Heart left ventricle (tissue), 16 donors: ENCODE results near the gene RAD51B. TPM values are rescaled to one million over a fixed set of nuclear protein-coding genes. Genes with fewer than 3 reads are reported as not detected.

Experiments used
- ATAC-seq, 4 donors: fragments of 200-7000 bp; cut with Tn5 transposase; one replicate each; pipeline ENCODE4 v1.9.1; 2020 to 2022; ENCODE audit warnings: moderate library complexity in 4 of 4, mild to moderate bottlenecking in 3 of 4, moderate number of reproducible peaks in 1 of 4
- DNase-seq, 5 donors: peaks; one replicate each; pipeline ENCODE4 v3.0.0-alpha.2; 2020
- H3K27ac ChIP-seq, 12 donors: fragments of 200-600 bp; sonication (generic) in 4 of 12; one replicate each; pipeline versions ENCODE4 v1.5.0 to v1.8.0; 2016 to 2022; ENCODE audit warnings: mild to moderate bottlenecking in 2 of 12
- H3K27me3 ChIP-seq, 9 donors: fragments of 200-600 bp; sonication (generic) in 2 of 9; one replicate each; pipeline versions ENCODE4 v1.5.1 to v1.8.0; 2016 to 2022; ENCODE audit warnings: mild to moderate bottlenecking in 3 of 9
- H3K36me3 ChIP-seq, 9 donors: fragments of 200-600 bp; sonication (generic) in 2 of 9; one replicate each; pipeline versions ENCODE4 v1.5.0 to v1.8.0; 2018 to 2022; ENCODE audit warnings: mild to moderate bottlenecking in 2 of 9
- H3K4me1 ChIP-seq, 12 donors: fragments of 200-600 bp; sonication (generic) in 4 of 12; one replicate each; pipeline versions ENCODE4 v1.5.0 to v1.8.0; 2016 to 2022; ENCODE audit warnings: mild to moderate bottlenecking in 3 of 12
- H3K4me3 ChIP-seq, 12 donors: fragments of 200-600 bp; sonication (generic) in 4 of 12; one replicate each; pipeline versions ENCODE4 v1.5.0 to v1.8.0; 2017 to 2022; ENCODE audit warnings: mild to moderate bottlenecking in 9 of 12, moderate library complexity in 4 of 12
- H3K9me3 ChIP-seq, 12 donors: fragments of 200-600 bp; sonication (generic) in 4 of 12; one replicate each; pipeline versions ENCODE4 v1.5.0 to v1.8.0; 2016 to 2022; ENCODE audit warnings: mild to moderate bottlenecking in 1 of 12
- CTCF ChIP-seq, 12 donors: fragments of 200-600 bp; sonication (generic) in 4 of 12; IDR thresholded peaks; one replicate each; pipeline versions ENCODE4 v1.5.0 to v1.8.0; 2018 to 2022; ENCODE audit warnings: antibody characterized with exemption in 12 of 12, mild to moderate bottlenecking in 5 of 12
- POLR2A ChIP-seq, 2 donors: fragments of 450-650 bp; IDR thresholded peaks; one replicate each; pipeline ENCODE4 v1.6.1; 2017; ENCODE audit warnings: antibody characterized with exemption in 2 of 2, mild to moderate bottlenecking in 2 of 2, moderate library complexity in 2 of 2
- WGBS, 4 donors: extraction: QIAGEN DNeasy Blood & Tissue Kit in 2 of 4; methylation state at CpG; one replicate each; pipeline versions ENCODE4 v1.1.5 to v1.1.7; 2013 to 2018; 5-methylcytosine and 5-hydroxymethylcytosine counted together
- intact Hi-C, 10 donors: fragments of 100-400 bp; cut with DNase I; formaldehyde crosslinking; loops; one replicate each; pipeline versions ENCODE4 v1.11.1 to v1.14.2; 2022
- polyA plus RNA-seq, 2 donors: library from polyadenylated mRNA; stranded (reverse); fragments of 200-250 nt; gene quantifications; one replicate each; pipeline ENCODE4 v1.2.3, GENCODE V29; 2013
- total RNA-seq, 9 donors: library from RNA; depleted of rRNA in 2 of 9; stranded (reverse); fragments of >200 nt in 2 of 9; fragmentation: NEBNext Ultra II Directional in 3 of 9; extraction: Animal tissue kit (Norgen Biotek cat#: 25700) in 3 of 9; gene quantifications; one replicate each; pipeline versions ENCODE4 v1.1.0 to v1.2.4, GENCODE V29; 2016 to 2023
- donor health status: ischemic (EF 13 %, LVEDD 7.1; RV severe dilation, severe dysfunction).
- donor health status: healthy with polysubstance abuse.
- donor health status: DM: no; HTN: yes; CAD: no.
- donor health status: DM: no; HTN: no; CAD: no.
- donor health status: ischemic (EF 25% LVEDD 6.9; RV normal size, moderate dysfunction).
- donor health status: ischemic (EF 25% LVEDD 5.7; RV mildly dilated, moderate dysfunction).
- donor health status: healthy.
- donor health status: DM: yes; HTN: yes; CAD: no.
- donor health status: ischemic (EF 35%, LVEDD 5.7; RV mildly dilated, moderate dysfunction).
- donor health status: nonischemic (EF 11% LVEDD 7.7; RV severe dilation, severe dysfunction).
- donor health status: DM: yes; HTN: yes; CAD: no.
- donor health status: PGD.
- donor health status: ischemic (EF 29% LVEDD 5.4; RV normal size, mild dysfunction).
- donor health status: nonischemic (EF 23%, LVEDD 6.1; RV moderate dilation, normal function).

The RAD51B gene
- total and polyA plus RNA-seq, 11 donors: 1.3 to 11.3 (median 3.2) TPM

GRCh38 chr14:68345738-68346137 is 526.2 kb downstream of the RAD51B start:
- H3K9me3 ChIP-seq: no peaks in the 10 kb centered on the region
- H3K27me3 ChIP-seq: no peaks in the 10 kb centered on the region
- peaks cover 0 to 18% (median 0%) of the 10 kb centered on the region in 12 donors for H3K4me1 ChIP-seq
- no peaks in the 10 kb centered on the region for H3K36me3 ChIP-seq
- intact Hi-C loops: no loop called here
- no peak for ATAC-seq
- WGBS, 4 donors: 97 to 100% (median 98%) methylated on average over 4 of the region's 4 CpGs
- H3K27ac ChIP-seq: no peak overlapping the region
- TF ChIP-seq CTCF (IDR thresholded peaks at IDR 0.05) (no peak), POLR2A (IDR thresholded peaks at IDR 0.05) (no peak)
- no peak for DNase-seq
- H3K4me3 ChIP-seq: no peak overlapping the region

GRCh38 chr14:68346556-68347343 is 527.2 kb downstream of the RAD51B start:
- ATAC-seq (no peak), DNase-seq (no peak)
- TF ChIP-seq CTCF (IDR thresholded peaks at IDR 0.05) (no peak), POLR2A (IDR thresholded peaks at IDR 0.05) (no peak)
- intact Hi-C loops: no loop called here
- Histone ChIP-seq H3K27me3 (no peaks in the 10 kb centered on the region), H3K4me1 (peaks cover 0 to 14% (median 0%) of the 10 kb centered on the region in 12 donors), H3K9me3 (no peaks in the 10 kb centered on the region), H3K27ac (no peak overlapping the region), H3K4me3 (no peak overlapping the region), H3K36me3 (no peaks in the 10 kb centered on the region)
- 88 to 92% (median 91%) methylated on average over 5 of the region's 5 CpGs for WGBS, 4 donors

- Histone ChIP-seq H3K4me3 (no peak overlapping the region), H3K4me1 (peaks cover 0 to 4% (median 0%) of the 10 kb centered on the region in 12 donors), H3K36me3 (no peaks in the 10 kb centered on the region), H3K27me3 (no peaks in the 10 kb centered on the region), H3K9me3 (no peaks in the 10 kb centered on the region), H3K27ac (no peak overlapping the region)
- intact Hi-C loops: no loop called here
- DNase-seq (no peak), ATAC-seq (no peak)
- TF ChIP-seq CTCF (IDR thresholded peaks at IDR 0.05): no peak
- TF ChIP-seq POLR2A (IDR thresholded peaks at IDR 0.05): no peak
- 79 to 91% (median 82%) methylated on average over 8 of the region's 8 CpGs for WGBS, 4 donors
These were observed 530.5 kb downstream of the RAD51B start for GRCh38 chr14:68349900-68350629.

- intact Hi-C loops: no loop called here
- Histone ChIP-seq H3K36me3 (no peaks in the 10 kb centered on the region), H3K27ac (no peak overlapping the region), H3K9me3 (no peaks in the 10 kb centered on the region), H3K4me3 (no peak overlapping the region), H3K27me3 (no peaks in the 10 kb centered on the region), H3K4me1 (peaks cover 0 to 21% (median 12%) of the 10 kb centered on the region in 12 donors)
- WGBS, 4 donors: 94 to 98% (median 98%) methylated on average over 2 of the region's 2 CpGs
- TF ChIP-seq POLR2A (IDR thresholded peaks at IDR 0.05): no peak
- TF ChIP-seq CTCF (IDR thresholded peaks at IDR 0.05): no peak
- no peak for DNase-seq
- no peak for ATAC-seq
These were observed 535.8 kb downstream of the RAD51B start for GRCh38 chr14:68355415-68355814.
